ENCODE measurements around the gene SLC26A11. TPM values are rescaled to one million over a fixed set of nuclear protein-coding genes. Genes with fewer than 3 reads are reported as not detected.
"Not testable (repeated sequence)": the region's sequence is repeated elsewhere in the genome, so short reads cannot be mapped to it uniquely, and the experiment has no call there.

SLC26A11 gene
- total and polyA plus RNA-seq, 2 of the 13 experiments (the other 11 are each of a cell fraction or from before 2014, with no cell fraction given) = 8.7 to 13.2 TPM

DNA sequence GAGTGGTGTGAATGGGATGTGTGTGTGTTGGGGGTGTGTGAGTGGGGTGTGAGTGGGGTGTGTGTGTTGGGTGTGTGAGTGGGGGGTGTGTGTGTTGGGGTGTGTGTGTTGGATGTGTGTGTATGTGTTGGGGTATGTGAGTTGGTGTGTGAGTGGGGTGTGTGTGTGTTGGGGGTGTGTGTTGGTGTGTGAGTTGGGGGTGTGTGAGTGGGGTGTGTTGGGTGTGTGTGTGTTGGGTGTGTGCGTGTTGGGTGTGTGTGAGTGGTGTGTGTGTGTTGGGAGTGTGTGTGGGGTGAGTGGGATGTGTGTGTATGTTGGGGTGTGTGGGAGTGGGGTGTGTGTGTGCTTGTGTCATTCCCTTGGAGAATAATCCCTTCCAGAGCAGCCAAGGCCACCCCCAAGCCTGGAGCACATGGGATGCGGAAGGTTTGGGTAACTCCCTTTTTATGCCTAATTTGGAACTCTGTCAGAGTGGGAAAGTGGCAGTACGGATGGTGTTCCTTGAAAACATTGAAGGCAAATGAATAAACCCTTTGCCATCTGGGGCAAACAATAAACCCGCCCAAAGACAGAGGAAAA lies 54.7 kb downstream of the SLC26A11 start (continued):
- TF ChIP-seq THYN1 (CRISPR knock-in tag; IDR thresholded peaks at IDR 0.05; ENCODE audit: borderline replicate concordance, low read depth) (no peak), CHCHD3 (CRISPR knock-in tag; IDR thresholded peaks at IDR 0.05) (no peak), NFYC (CRISPR knock-in tag; IDR thresholded peaks at IDR 0.05) (no peak)
- TF ChIP-seq, protein P1, sequence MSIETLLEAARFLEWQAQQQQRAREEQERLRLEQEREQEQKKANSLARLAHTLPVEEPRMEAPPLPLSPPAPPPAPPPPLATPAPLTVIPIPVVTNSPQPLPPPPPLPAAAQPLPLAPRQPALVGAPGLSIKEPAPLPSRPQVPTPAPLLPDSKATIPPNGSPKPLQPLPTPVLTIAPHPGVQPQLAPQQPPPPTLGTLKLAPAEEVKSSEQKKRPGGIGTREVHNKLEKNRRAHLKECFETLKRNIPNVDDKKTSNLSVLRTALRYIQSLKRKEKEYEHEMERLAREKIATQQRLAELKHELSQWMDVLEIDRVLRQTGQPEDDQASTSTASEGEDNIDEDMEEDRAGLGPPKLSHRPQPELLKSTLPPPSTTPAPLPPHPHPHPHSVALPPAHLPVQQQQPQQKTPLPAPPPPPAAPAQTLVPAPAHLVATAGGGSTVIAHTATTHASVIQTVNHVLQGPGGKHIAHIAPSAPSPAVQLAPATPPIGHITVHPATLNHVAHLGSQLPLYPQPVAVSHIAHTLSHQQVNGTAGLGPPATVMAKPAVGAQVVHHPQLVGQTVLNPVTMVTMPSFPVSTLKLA (IDR thresholded peaks at IDR 0.05) = no peak
- TF ChIP-seq, protein P2, sequence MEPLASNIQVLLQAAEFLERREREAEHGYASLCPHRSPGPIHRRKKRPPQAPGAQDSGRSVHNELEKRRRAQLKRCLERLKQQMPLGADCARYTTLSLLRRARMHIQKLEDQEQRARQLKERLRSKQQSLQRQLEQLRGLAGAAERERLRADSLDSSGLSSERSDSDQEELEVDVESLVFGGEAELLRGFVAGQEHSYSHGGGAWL (CRISPR knock-in tag; IDR thresholded peaks at IDR 0.05) = no peak

DNA sequence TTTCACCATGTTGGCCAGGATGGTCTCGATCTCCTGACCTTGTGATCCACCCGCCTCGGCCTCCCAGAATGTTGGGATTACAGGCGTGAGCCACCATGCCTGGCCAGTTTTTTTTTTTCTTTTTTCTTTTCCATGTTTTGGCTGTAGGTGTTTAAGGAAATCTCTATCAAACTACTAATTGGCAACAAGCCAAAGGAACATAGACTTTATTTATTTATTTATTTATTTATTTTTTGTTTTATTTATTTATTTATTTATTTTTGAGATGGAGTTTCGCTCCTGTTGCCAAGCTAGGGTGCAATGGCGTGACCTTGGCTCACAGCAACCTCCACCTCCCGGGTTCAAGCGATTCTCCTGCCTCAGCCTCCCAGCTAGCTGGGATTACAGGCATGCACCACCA lies 55.6 kb downstream of the SLC26A11 start:
- in situ Hi-C loops (cut with HindIII; ENCODE audit: extremely low pct_ligation_motif_present, low pct_unique_long_range_greater_than_20kb); H2AFZ ChIP-seq (ENCODE audit: low read length); H3K79me2 ChIP-seq (ENCODE audit: insufficient read depth, low read length); BruUV-seq (replicated peaks); CTCF ChIA-PET (ENCODE audit: low intra/inter-chr PET ratio, low total read pairs); FAIRE-seq; H3K4me3 ChIP-seq (replicated peaks in 1 of 3; ENCODE audit: insufficient read depth in 1 of 3, low read depth in 2 of 3, low read length in 3 of 3); POLR2A ChIA-PET; H3K9ac ChIP-seq (ENCODE audit: insufficient read depth, low read depth, low read length); intact Hi-C loops (cut with micrococcal nuclease; ENCODE audit: unreplicated experiment); H3K4me2 ChIP-seq (ENCODE audit: low read depth, low read length); ATAC-seq; H3K4me1 ChIP-seq (ENCODE audit: insufficient read depth, low read length); H4K20me1 ChIP-seq (ENCODE audit: insufficient read depth, low read length); H3K27me3 ChIP-seq (ENCODE audit: control insufficient read depth in 1 of 2, insufficient read depth in 2 of 2, low read length in 2 of 2); H3K27ac ChIP-seq (ENCODE audit: extremely low read length, insufficient read depth, low read length); DNase-seq (ENCODE audit: low spot score); H3K9me3 ChIP-seq (ENCODE audit: low read length); H3K36me3 ChIP-seq (replicated peaks in 1 of 2; ENCODE audit: control insufficient read depth in 1 of 2, insufficient read depth in 2 of 2, low read length in 2 of 2); TF ChIP-seq LCORL (CRISPR knock-in tag; IDR thresholded peaks at IDR 0.05): not testable (repeated sequence)
- peak; percentile 94 for TF ChIP-seq LCORL (IDR thresholded peaks at IDR 0.05)
- WGBS (ENCODE audit: low lambda C conversion rate) = 96% methylated on average over 8 of the region's 8 CpGs

Data from HepG2 (cell line).